ENCODE data around the gene P2RY6.

P2RY6 gene

DNA sequence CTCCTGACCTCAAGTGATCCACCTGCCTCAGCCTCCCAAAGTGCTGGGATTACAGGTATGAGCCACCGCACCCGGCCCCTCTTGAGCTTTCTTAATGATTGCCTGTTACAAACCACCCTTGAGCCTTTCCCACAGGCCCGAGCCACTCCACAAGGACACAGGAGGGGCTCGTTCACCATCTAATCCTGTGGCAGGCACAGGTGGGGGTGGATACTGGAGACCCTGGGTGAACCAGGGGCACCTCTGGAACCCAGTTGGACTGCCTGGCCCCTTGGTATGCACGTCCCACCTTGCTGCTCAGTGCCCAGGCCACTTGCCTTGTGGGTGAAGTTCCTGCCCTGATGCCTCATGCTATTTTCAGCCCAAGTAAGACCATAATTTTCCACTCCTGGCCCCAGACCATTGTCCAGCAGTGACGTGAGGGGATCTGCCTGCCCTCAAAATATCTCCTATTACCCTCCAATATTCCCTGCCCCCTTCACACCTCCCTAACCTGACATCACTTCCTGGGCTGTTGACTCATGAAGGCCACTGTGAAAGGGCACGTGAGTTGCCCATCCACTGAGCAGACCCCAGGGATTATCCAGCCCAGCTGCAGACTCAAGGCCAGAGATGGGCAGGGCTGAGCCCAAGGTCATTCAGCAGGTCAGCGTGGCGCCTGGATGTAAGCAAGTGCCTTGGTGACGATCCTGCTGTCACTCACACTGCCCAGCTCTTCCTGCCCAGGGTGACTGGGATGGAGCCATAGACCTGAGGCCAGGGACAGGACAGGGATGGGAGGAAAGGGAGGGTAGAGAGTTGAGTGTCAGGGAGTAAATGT is 34.5 kb upstream of the P2RY6 start:
- no peak for DNase-seq

GRCh38 chr11:73239111-73239521 is 33.0 kb upstream of the P2RY6 start:
- DNase-seq, result no peak

DNA sequence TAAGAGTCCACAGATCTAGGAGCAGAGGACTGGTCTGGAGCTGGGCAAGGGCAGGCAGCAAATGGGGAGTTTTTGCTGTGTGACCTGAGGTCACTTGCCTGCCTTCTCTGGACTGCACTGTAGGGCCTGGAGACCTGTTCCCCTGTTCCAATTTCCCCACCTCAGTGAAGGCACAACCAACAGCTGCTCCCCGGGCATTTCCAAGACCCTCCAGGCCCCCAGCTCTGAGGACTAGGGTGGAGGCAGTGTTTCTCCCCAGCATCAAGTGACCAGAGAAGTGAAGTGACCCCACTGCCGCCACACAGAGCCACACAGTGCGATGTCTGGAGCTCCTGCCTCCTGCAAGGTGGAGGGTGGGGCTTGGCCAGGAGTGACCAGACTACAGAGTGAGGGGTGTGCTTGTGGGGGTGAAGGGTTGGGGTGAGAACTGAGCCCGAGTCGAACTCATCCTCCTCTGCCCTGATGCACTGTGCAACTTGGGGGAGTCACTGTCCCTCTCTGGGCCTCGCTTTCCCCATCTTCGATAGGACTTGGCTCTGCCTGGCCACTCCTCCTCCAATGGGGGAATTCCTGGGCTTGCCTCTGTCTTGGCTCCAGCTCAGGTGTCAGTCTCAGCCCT is 32.5 kb upstream of the P2RY6 start:
- no peak for DNase-seq

DNA sequence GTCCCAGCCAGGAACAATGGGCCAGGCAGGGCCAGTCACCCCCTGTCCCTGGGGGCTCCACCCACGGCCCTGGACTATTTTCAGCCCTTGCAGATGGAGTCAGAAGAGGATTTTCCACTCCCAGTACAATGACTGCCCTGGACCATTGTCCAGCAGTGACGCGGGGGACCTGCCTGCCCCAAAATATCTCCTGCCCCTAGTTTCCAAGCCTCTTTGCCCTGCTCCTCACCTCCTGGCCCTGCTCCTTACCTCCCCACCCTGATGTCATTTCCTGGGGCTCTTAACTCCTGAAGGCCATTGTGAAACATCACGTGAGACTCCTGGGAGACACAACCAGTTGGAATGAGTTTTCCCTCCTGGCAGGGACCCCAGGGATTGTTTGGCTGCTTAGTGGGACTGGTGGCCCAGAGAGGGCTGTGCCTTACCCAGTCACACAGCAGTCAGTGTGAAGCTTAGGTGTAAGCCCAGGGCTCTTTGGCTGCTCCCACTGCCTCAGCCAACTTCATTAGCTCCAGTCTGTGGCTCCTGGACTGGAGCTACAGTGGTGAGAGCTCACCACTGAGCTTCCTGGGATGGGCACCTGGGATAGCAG is 31.9 kb upstream of the P2RY6 start:
- no peak for DNase-seq

GRCh38 chr11:73241300-73241699 is 30.8 kb upstream of the P2RY6 start:
- DNase-seq, result no peak

DNA sequence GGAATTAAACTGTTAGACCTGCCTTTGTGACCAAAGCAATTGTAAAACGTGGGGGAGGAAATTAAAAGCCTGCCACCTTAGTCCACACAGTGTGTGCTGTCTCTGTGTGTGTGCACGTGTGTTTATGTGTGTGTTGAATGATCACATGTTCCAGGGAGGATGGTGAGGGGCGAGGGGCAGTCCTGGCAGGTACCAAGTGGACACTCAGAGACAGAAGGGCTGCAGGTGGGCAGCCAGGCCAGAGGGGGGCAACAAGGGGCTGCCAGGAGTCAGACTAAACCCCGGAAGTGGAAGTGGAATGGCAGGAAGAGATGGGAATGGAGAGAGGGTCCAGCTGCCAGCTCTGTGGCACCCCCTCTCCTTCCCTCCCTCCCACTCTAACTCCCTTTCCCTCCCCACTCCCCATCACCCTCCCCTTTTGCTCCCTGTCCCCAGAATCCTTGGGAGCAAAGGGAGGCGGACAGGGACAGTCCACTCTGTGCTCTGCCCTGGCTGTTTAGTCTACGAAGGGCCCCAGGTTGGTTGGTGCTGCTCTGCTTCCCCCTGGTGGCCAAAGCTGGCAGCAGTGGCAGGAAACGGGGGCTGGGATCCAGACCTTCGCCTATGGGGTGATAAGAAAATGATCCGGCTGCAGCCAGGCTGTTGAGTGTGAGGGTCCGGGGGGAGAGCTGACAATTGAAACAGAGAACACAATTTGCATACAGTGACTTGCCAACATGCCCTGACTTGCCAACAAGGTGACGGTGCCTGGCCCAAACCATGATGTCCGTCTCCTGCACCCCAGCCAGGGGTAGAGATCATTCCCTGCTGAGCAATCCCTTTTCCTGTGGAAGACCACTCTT is 29.7 kb upstream of the P2RY6 start:
- DNase-seq, result peak; percentile 63

DNA sequence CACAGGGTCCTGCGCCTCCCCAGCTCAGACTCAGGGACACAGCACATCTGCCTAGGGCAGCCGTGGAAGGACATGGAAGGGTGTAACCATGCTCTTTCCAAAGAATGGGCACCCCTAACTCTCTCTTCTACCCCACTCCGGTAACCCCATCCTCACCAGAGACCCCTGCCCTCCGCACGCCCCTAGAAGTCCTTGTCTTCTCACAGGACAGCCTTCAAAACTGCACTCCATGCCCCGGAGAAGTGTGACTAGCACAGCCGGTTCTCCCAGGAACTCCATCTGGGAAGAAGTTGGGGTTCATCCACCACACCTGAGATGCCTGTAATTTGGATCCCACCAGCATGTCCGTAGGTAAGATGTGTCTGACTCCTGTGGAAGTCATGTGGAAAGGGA is 29.0 kb upstream of the P2RY6 start:
- no peak for DNase-seq

- DNase-seq, result no peak
Measured at GRCh38 chr11:73244589-73245240, 27.4 kb upstream of the P2RY6 start.

GRCh38 chr11:73245461-73245860 is 26.7 kb upstream of the P2RY6 start:
- DNase-seq, result no peak

DNA sequence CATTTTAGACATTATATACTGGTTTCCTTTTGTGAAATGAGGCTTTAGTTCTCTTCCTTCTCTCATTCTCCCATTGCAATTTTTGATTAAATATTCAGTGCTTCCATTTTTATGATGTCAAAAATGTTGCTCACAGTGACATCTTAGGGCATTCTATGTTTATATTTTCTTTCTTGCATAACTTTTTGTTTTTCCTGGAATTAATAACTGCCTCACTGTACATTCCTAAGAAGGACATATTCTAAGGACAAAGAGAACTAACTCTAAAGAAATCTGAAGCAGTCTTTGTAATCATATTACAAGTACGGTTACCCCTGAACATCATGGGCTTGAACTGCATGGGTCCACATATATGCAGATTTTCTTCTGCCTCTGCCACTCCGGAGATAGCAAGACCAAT is 25.8 kb upstream of the P2RY6 start:
- no peak for DNase-seq

DNA sequence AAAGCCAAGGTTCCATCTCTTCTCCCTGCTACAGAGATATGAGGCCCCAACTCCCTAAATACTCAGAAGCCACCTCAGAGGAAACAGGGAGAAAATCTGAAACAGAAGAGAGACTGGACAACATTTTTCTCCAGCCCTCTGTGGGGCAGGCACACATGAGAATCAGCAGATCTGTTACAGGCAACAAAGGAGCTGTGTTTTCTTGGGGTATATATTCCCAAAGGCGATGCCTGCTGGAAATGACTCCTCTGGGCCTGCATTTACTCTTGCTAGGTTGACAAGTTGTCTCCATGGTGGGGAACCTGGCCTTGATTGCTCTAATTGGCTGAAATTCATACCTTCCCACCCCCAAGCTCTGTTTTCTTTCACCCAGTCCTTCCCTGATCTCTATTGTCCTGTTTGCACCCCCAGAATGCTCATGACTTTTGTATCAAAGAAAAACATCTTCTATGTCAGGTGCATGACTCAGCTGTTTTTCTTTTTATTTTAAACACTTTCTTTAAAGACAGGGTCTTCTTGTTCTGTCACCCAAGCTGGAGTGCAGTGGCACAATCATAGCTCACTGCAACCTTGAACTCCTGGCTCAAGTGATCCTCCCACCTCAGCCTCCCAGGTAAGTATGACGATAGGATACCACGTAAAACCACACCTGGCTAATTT is 23.5 kb upstream of the P2RY6 start:
- no peak for DNase-seq

DNA sequence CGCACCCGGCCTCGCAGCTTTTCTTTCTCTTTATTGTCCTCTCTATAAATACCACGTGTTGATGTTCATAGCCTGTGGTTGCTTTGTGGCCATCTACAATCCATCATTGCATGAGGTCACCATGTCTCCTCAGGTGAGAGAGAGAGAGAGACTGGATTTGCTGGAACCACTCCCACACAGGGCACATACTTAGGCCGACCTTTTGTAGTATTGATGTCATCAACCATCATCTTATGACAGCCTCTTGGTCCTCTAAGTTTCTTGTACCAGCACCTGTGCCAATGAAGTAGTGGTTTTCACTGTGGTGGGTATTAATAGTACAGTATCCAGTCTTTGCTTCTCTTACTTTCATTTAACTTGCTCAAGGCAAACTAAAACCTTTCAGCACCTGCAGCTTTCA is 22.8 kb upstream of the P2RY6 start:
- no peak for DNase-seq

DNA sequence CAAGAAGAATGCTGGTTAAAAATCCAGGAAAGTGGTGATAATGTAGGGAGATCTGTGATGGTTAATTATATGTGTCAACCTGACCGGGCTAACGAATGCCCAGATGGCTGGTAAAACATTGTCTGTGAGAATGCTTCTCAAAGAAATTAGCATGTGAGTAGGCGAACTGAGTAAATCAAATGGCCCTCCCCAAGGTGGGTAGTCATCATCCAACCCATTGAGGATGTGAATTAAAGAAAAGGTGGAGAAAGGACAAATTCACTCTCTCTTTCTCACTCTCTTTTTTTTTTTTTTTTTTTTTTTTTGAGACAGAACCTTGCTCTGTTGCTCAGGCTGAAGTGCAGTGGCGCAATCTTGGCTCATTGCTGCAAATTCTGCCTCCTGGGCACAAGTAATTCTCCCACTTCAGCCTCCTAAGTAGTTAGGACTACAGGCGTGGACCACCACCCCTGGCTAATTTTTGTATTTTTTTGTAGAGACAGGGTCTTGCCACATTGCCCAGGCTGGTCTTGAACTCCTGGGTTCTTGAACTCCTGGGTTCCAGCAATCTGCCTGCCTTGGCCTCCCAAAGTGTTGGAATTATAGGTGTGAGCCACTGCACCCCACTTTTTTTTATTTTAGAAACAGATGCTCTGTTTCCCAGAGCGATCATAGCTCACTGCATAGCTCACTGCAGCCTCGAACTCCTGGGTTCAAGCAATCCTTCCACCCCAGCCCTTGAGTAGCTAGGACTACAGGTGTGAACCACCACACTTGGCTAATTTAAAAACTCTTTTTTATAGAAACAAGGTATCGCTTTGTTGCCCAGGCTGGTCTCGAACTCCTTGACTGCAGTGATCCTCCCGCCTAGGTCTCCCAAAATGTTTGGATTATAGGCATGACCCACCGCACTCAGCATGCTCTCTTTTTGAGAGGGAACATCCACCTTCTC is 22.0 kb upstream of the P2RY6 start:
- DNase-seq, result no peak

DNA sequence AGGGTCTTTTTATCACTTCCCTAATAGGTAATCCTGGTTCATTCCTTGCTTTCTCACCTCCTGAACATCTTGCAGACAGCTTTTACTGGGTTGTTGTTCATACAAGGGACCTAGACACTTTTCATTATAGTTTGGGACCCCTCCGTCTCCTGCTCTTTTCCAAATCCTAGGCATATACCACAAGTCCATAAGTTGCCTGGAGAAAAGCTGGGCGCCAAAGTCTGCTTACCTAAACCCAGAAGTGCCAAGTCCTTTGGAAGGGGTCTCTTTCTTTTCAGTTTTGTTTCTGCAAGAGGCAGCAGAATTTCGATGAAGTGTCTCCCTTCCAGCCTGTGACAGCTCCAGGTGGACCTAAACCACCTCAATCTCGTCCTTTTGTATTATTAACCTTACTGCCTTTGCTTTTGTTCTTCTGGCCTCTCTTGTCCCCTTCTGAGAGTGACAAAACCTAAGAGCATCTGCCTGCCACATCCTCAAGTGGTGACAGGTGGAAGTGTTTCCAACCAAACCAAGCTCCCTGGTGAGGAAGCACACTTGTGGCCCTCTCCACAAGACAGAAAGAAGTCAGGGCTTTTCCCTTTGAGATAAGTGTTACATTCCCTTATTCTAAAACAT is 19.5 kb upstream of the P2RY6 start:
- DNase-seq, result no peak

- DNase-seq, result no peak
Measured at GRCh38 chr11:73257342-73258103, 14.6 kb upstream of the P2RY6 start.

- DNase-seq, result no peak
Measured at GRCh38 chr11:73258104-73259035, 13.8 kb upstream of the P2RY6 start.

DNA sequence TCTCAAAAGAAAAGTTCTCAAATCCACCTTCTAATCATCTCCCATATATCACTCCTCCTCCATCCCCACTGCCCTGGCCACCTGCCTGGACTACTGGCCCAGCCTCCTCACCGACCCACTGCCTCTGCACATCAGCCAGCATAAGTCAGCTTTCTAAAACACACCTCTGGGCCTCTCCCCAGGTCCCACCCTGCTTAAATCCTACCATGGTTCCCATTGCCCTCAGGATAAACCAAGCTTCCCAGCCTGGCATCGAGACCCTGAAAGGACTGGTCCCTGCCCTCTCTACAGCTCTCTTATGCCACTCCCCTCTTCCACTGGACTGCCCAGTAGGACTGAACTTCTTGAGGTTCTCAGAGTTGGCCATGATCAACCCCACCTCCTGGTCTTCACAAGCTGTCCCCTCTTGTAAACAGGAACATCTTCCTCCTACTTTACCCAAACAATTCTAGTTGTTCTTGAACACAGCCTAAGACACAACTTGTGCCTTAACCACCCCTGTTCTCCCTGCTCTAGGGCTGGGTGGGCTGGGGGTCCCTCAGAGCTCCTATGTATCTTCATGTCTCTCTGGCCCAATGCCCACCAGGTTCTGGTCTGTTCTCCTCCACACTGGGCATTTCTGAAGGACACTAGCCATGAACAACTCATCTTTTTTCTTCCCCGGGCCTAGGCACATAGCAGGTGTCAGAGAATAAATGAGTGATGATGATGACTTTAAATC is 12.6 kb upstream of the P2RY6 start:
- DNase-seq, result no peak

GRCh38 chr11:73260127-73260457 is 12.0 kb upstream of the P2RY6 start:
- no peak for DNase-seq

Data from NCI-H1105 (cell line).